ENCODE data around the gene GALR2. TPM values are rescaled to one million over a fixed set of nuclear protein-coding genes. Genes with fewer than 3 reads are reported as not detected.

GALR2 gene
- total RNA-seq, 1 donor from 2014 or later, result not detected

GRCh38 chr17:76125391-76125675 lies 50.8 kb downstream of the GALR2 start:
- Mint-ChIP-seq H3K4me3 (no peak overlapping the region), H3K27me3 (ENCODE audit: low read depth) (no peaks in the 10 kb centered on the region), H3K27ac (ENCODE audit: unreplicated experiment) (no peak overlapping the region), H3K9me3 (no peaks in the 10 kb centered on the region), H3K36me3 (ENCODE audit: low read depth) (no peaks in the 10 kb centered on the region), H3K4me1 (peaks cover 16% of the 10 kb centered on the region)
- TF ChIP-seq CTCF (conservative IDR thresholded peaks at IDR 0.05), result no peak
- no peak for DNase-seq (ENCODE audit: low read depth, low spot score)

GRCh38 chr17:76125922-76126321 lies 51.3 kb downstream of the GALR2 start:
- Mint-ChIP-seq H3K9me3 (no peaks in the 10 kb centered on the region), H3K27me3 (ENCODE audit: low read depth) (peaks cover 5% of the 10 kb centered on the region), H3K4me1 (peaks cover 12% of the 10 kb centered on the region), H3K27ac (ENCODE audit: unreplicated experiment) (no peak overlapping the region), H3K36me3 (ENCODE audit: low read depth) (no peaks in the 10 kb centered on the region), H3K4me3 (no peak overlapping the region)
- TF ChIP-seq CTCF (conservative IDR thresholded peaks at IDR 0.05), result no peak
- DNase-seq (ENCODE audit: low read depth, low spot score), result no peak

Small RNA genes lying within 50 kb of the gene (microRNA-seq; reads per million reads assigned to microRNA genes)
- gene MIR6868, result 13.6 reads per million, percentile 29 among the genes with 10 or more reads in this experiment

Other genes with a start within 250 kb of the GALR2 start
- 1.1 and 3.1 TPM in 2 replicates for gene UNC13D, start 230.4 kb upstream of the GALR2 start, total RNA-seq
- gene WBP2, start 219.4 kb upstream of the GALR2 start, total RNA-seq, result 49.3 and 53.3 TPM in 2 replicates
- gene TRIM47, start 196.2 kb upstream of the GALR2 start, total RNA-seq, result 0.91 and 1.9 TPM in 2 replicates
- 23.3 and 27.4 TPM in 2 replicates for gene TRIM65, start 177.8 kb upstream of the GALR2 start, total RNA-seq
- 111 and 115 TPM in 2 replicates for gene MRPL38, start 169.9 kb upstream of the GALR2 start, total RNA-seq
- gene FBF1, start 133.7 kb upstream of the GALR2 start, total RNA-seq, result 21.7 and 25.9 TPM in 2 replicates
- 19.3 and 22.3 TPM in 2 replicates for gene ACOX1, start 95.6 kb upstream of the GALR2 start, total RNA-seq
- 9.1 and 10.1 TPM in 2 replicates for gene TEN1, start 95.5 kb upstream of the GALR2 start, total RNA-seq
- 7.9 and 9.4 TPM in 2 replicates for gene CDK3, start 73.9 kb upstream of the GALR2 start, total RNA-seq
- not detected in 2 replicates for gene EVPL, start 47.5 kb upstream of the GALR2 start, total RNA-seq
- 87.9 and 91.6 TPM in 2 replicates for gene SRP68, start 2.3 kb upstream of the GALR2 start, total RNA-seq
- 0.19 TPM in 1 of 2 replicates, not detected in the other for gene ZACN, start 4.4 kb downstream of the GALR2 start, total RNA-seq
- 195 and 205 TPM in 2 replicates for gene EXOC7, start 29.0 kb downstream of the GALR2 start, total RNA-seq
- gene FOXJ1, start 66.5 kb downstream of the GALR2 start, total RNA-seq, result 4.3 and 4.5 TPM in 2 replicates
- 50.4 and 54.0 TPM in 2 replicates for gene RNF157, start 165.7 kb downstream of the GALR2 start, total RNA-seq
- 18.8 and 21.5 TPM in 2 replicates for gene UBALD2, start 190.6 kb downstream of the GALR2 start, total RNA-seq
- gene QRICH2, start 233.5 kb downstream of the GALR2 start, total RNA-seq, result 10.6 and 12.3 TPM in 2 replicates